Muscle layer of duodenum (tissue), 2 donors: ENCODE data around the gene C4orf50.
"Not testable (repeated sequence)": the region's sequence is repeated elsewhere in the genome, so short reads cannot be mapped to it uniquely, and the experiment has no call there.

ENCODE experiments used
- H3K27ac ChIP-seq: one replicate; pipeline ENCODE4 v1.7.0; 2013; ENCODE audit warnings: mild to moderate bottlenecking, low read length
- H3K27me3 ChIP-seq: one replicate; pipeline ENCODE4 v1.7.0; 2013; ENCODE audit warnings: low read depth, mild to moderate bottlenecking, control low read depth, low read length
- H3K36me3 ChIP-seq, 2 donors: one replicate each; pipeline ENCODE4 v1.7.0; 2013; ENCODE audit warnings: low read length in 2 of 2, control low read depth in 1 of 2, mild to moderate bottlenecking in 1 of 2; ENCODE audit not compliant: insufficient read depth in 2 of 2, control insufficient read depth in 1 of 2
- H3K4me1 ChIP-seq, 2 donors: one replicate each; pipeline ENCODE4 v1.7.0; 2013; ENCODE audit warnings: low read length in 2 of 2, mild to moderate bottlenecking in 2 of 2, control low read depth in 1 of 2, moderate library complexity in 1 of 2; ENCODE audit not compliant: insufficient read depth in 2 of 2, control insufficient read depth in 1 of 2
- H3K4me3 ChIP-seq, 2 donors: one replicate each; pipeline ENCODE4 v1.7.0; 2013; ENCODE audit warnings: low read length in 2 of 2, low read depth in 1 of 2, mild to moderate bottlenecking in 1 of 2
- H3K9me3 ChIP-seq, 2 donors: one replicate each; pipeline ENCODE4 v1.7.0; 2013; ENCODE audit warnings: low read length in 2 of 2, control low read depth in 1 of 2, mild to moderate bottlenecking in 1 of 2; ENCODE audit not compliant: control insufficient read depth in 1 of 2
- donor health status: healthy.

C4orf50 gene

DNA sequence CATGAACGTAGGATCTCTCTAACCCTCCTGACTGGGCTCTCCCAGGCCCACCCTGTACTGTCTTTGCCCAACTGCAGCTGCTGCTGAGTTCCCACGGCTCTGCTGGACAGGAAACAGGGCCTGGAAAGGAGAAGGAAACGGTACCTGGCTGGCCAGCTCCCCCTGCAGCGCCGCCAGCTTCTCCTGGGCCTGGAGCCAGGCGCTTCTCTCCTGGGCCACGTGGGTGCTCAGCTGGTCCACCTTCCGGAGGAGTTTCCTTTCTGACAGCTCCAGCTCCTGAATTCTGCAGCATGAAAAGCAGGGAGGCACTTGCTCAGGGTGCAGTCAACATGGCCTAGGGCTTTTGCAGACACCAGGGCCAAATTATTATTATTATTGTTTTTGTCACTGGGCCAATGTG, 6.5 kb downstream of the C4orf50 start:
- Histone ChIP-seq H3K4me3 (no peak overlapping the region), H3K27ac (no peak overlapping the region)

DNA sequence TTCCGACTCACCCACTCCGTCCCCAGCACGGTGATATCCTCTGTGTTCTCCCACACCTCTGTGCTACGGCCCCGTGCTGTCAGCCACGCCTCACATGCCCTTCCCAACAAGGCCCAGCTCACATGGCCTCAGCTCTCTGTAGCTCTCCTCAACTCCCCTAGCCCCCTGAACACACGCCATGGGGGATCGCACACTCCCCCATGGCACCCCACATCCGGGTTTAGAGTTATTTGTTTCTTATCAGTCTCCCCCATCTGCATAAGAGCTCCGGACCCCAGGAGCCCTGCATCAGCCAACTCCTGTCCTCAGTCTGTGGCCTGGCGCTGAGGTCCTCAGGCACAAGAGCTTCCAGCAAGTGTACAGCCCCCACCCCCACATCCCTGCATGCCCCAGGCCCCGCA, 7.0 kb downstream of the C4orf50 start:
- Histone ChIP-seq H3K27ac (no peak overlapping the region), H3K4me1 (no peaks in the 10 kb centered on the region), H3K27me3 (no peaks in the 10 kb centered on the region), H3K4me3 (no peak overlapping the region), H3K9me3 (no peaks in the 10 kb centered on the region), H3K36me3 (no peaks in the 10 kb centered on the region)

More for the DNA sequence above, 6.5 kb downstream of the C4orf50 start:
- Histone ChIP-seq H3K4me1 (no peaks in the 10 kb centered on the region), H3K9me3 (no peaks in the 10 kb centered on the region), H3K27me3 (no peaks in the 10 kb centered on the region), H3K36me3 (no peaks in the 10 kb centered on the region)

DNA sequence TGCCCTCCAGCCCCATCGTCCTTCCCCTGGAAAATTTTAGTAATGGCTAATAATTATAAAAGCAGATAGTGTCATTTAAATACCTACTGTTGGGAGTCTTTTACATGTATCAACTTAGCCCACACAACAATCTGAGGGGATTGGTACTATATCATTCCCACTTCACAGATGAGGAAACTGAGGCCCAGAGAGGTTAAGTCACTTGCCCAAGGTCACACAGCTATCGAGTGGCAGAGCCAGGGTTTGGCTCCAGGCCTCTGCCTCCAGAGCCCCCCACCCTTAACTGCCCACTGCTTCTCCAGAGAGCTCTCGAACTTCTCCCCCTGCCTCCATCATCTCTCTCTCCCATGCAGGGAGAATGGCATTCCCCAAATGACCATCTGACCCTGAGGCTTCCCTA, 7.4 kb downstream of the C4orf50 start:
- Histone ChIP-seq H3K9me3 (no peaks in the 10 kb centered on the region), H3K36me3 (no peaks in the 10 kb centered on the region), H3K4me1 (no peaks in the 10 kb centered on the region), H3K27ac (no peak overlapping the region), H3K27me3 (no peaks in the 10 kb centered on the region), H3K4me3 (no peak overlapping the region)

DNA sequence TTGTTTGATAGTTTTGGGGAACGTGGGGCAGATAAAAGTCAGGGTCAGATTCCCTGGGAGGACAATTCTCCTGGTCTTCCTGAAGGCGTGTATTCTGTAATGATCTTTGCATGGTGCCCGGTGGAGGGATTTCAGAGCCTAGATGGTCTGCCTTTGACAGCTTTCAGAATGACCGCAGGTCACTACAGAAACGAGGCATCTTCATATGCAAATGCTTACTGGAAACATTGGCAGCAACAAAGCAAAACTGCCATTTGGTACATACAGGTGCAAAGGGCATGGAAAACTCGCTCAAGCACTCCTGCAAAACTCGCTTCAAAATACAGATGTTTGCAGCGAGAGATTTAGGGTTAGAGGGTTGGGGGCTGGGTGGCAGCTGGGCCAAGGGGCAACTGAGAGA, 8.8 kb downstream of the C4orf50 start:
- Histone ChIP-seq H3K36me3 (no peaks in the 10 kb centered on the region), H3K9me3 (no peaks in the 10 kb centered on the region), H3K4me1 (no peaks in the 10 kb centered on the region), H3K4me3 (no peak overlapping the region), H3K27me3 (no peaks in the 10 kb centered on the region), H3K27ac (no peak overlapping the region)

DNA sequence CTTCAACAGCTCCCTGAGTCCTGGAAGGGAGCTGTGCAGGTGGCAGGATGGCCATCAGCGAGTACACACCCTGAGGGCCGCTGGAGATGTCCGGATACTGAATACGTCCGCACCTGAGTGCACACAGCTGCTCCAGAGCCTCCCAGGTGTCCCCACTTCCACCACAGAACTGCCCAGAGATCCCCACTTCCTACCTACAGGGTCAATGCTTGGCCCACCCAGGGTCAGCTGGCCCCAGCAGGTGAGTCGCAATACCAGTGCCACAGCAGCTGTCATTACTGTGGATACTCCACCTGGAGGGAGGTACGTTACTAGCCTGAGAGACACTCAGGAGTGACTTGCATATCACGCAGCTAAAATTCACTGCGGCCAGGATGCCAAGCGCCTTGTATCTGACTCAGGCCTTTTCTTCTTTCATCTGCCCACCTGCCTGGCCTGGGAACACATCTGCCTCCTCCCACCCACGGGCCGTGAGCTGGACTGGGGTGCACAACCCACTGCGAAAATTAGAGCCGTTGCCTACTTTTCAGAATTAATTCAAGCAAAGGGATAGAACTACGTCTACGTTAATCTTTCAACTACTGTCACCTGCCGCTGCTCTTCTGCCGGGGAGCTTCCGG, 9.4 kb downstream of the C4orf50 start:
- Histone ChIP-seq H3K4me3 (no peak overlapping the region), H3K27me3 (no peaks in the 10 kb centered on the region), H3K4me1 (no peaks in the 10 kb centered on the region), H3K9me3 (no peaks in the 10 kb centered on the region), H3K36me3 (no peaks in the 10 kb centered on the region), H3K27ac (no peak overlapping the region)

DNA sequence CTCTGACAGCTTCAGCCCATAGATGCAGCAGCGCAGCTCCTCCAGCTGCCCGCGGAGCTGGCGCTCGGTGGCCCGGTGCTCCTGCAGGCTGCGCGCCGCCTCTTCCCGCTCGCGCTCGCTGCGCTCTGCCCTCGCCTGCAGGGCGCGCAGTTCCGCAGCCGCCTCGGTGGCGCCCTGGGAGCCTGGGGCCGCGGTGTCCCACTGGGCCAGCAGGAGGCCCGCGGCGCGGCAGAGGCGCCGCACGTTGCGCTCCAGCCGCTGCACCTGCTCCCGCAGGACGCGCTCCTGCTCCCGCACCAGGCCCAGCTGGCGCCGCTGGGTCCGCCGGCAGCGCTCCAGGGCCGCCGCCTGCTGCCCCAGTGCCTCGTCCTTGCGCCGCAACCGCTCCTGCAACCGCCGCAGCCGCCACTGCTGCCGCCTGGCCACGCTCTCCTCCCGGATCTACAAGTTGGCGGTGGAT, 10.1 kb downstream of the C4orf50 start:
- Histone ChIP-seq H3K27ac (no peak overlapping the region), H3K36me3 (no peaks in the 10 kb centered on the region), H3K4me3 (no peak overlapping the region), H3K27me3 (no peaks in the 10 kb centered on the region), H3K4me1 (no peaks in the 10 kb centered on the region), H3K9me3 (no peaks in the 10 kb centered on the region)

DNA sequence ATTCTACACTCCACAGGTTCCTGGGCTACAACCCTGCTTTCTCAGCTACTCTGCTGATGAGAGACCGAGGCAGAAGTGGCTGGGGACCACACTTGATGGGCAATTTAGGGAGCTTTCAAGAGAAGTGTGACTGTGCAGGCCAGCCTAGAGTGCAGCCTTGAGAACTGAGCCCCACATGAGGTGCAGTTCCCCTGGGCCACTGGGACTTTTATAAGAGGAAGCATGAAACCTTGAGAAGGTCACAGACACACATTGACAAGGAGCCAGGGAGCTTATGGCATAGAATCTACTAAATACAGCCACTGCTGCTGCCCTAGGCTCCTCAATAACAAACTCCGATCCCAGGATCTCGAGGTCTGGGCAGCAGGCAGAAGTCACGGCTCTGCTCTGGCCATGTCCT, 13.1 kb downstream of the C4orf50 start:
- no peak overlapping the region for H3K27ac ChIP-seq
- H3K9me3 ChIP-seq: no peaks in the 10 kb centered on the region
- H3K4me3 ChIP-seq: no peak overlapping the region
- H3K27me3 ChIP-seq: no peaks in the 10 kb centered on the region
- H3K36me3 ChIP-seq: no peaks in the 10 kb centered on the region
- no peaks in the 10 kb centered on the region for H3K4me1 ChIP-seq

DNA sequence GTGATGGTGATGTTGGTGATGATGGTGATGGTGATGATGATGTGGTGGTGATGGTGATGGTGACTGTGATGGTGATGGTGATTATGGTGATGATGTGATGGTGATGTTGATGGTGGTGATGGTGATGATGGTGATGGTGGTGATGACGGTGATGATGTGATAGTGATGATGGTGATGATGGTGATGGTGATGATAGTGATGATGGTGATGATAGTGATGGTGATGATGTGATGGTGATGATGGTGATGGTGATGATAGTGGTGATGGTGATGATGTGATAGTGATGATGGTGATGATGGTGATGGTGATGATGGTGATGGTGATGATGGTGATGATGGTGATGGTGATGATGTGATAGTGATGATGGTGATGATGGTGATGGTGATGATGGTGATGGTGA, 14.7 kb downstream of the C4orf50 start:
- not testable (repeated sequence) for H3K9me3 ChIP-seq, H3K27me3 ChIP-seq, H3K4me1 ChIP-seq, H3K4me3 ChIP-seq, H3K27ac ChIP-seq, H3K36me3 ChIP-seq

DNA sequence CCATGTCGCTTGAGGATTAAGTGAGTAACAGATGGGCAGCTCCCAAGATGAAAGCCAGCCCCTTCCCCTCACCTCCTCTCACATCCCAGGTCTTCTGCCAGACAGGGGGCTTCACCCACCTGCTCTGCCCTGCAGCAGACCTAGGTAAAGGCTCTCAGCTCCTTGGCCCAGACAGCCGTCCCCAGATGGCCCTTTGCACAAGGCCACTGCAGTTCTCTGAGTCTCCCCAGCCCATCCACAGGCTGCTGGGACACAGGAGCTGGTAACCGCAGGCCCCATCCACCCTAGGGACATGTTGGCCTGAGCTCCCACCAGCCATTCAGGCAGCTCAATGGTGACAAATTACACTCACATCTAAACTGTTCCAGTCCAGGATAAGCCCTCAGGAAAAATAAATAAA, 15.3 kb downstream of the C4orf50 start:
- Histone ChIP-seq H3K36me3 (no peaks in the 10 kb centered on the region), H3K27me3 (no peaks in the 10 kb centered on the region), H3K9me3 (no peaks in the 10 kb centered on the region), H3K4me3 (no peak overlapping the region), H3K27ac (no peak overlapping the region), H3K4me1 (no peaks in the 10 kb centered on the region)

DNA sequence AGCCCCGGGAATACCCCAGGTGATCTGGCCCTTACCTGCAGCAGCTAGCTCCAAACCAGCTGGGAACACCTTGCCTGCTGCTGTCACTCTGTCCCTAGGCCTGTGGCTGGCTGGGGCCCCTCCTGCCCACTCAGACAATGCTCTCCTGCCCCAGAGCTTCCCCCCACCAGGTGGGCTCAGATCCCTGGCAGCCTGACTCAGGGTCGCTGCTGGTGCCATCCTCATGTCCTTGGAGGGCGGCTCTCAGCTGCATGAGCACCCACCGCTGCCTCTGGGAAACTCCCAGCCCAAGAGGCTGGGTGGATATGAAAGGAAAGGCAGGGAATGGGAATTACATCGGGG, 15.8 kb downstream of the C4orf50 start:
- no peak overlapping the region for H3K4me3 ChIP-seq
- no peak overlapping the region for H3K27ac ChIP-seq
- H3K9me3 ChIP-seq: no peaks in the 10 kb centered on the region
- H3K4me1 ChIP-seq: no peaks in the 10 kb centered on the region
- H3K36me3 ChIP-seq: no peaks in the 10 kb centered on the region
- no peaks in the 10 kb centered on the region for H3K27me3 ChIP-seq

DNA sequence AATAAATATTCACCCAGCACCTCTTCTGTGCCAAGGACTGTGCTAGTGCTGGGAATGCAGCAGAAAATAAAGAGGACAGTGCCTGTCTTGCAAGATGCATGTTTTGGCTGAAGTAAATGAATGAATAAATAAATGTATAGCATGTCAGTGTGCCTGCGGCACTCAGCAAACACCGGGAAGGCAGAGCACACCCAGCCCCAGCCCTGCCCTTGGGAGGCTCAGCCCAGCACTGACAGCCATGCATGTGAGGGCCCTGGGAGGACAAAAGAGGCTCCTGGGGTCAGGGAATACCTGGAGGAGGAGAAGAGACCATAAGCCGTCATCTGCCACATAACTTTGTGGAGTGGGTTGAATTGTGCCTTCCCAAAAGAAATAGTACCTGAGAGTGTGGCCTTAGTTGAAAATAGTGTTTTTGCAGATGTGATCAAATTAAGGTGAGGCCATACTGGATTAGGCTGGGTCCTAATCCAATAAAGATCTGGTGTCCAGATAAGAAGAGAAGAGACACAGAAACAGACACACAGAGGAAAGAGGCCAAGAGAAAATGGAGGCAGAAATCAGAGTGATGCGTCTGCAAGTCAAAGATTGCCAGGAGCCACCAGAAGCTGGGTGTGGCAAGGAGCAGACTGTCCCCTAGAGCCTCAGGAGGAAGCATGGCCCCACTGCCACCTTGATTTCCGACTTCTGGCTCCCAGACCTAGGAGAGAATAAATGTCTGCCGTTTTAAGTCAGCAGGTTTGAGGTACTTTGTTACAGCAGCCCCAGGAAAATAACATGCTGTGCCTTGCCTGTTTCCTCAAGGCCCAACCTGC, 16.3 kb downstream of the C4orf50 start:
- Histone ChIP-seq H3K27ac (no peak overlapping the region), H3K9me3 (no peaks in the 10 kb centered on the region), H3K4me3 (no peak overlapping the region), H3K27me3 (no peaks in the 10 kb centered on the region), H3K4me1 (no peaks in the 10 kb centered on the region), H3K36me3 (no peaks in the 10 kb centered on the region)
